HG03432 (cell line): ENCODE results near the gene FLAD1.
"Not testable (repeated sequence)": the region's sequence is repeated elsewhere in the genome, so short reads cannot be mapped to it uniquely, and the experiment has no call there.

Source experiments
- ATAC-seq: cut with Tn5 transposase; IDR thresholded peaks from one replicate; pipeline ENCODE4 v1.9.1; 2021; ENCODE audit warnings: mild to moderate bottlenecking, moderate library complexity; ENCODE audit not compliant: unreplicated experiment

FLAD1 gene

GRCh38 chr1:154967331-154967950, 15.7 kb upstream of the FLAD1 start:
- no peak for ATAC-seq

GRCh38 chr1:154968731-154969130, 14.4 kb upstream of the FLAD1 start:
- no peak for ATAC-seq

DNA sequence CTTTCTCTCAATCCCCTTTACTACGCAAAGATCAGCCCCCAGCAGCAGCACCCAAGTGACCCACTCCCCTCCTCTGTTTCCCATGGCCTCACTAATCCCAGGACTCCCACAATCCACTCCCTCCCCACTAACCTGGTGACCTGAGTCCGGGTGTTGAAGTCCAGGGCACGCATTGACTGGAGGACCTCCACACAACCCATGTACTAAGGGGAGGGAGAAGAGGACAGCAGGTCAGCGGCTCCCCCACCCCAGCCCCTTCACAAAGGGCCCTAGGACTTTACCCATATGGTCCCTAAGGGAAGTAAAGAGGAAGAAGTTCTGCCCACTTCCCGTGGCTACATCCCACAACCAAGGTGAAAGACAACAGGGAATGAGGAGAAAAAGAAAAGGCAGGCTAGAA, 13.9 kb upstream of the FLAD1 start:
- ATAC-seq, result no peak

GRCh38 chr1:154969860-154970452, 13.2 kb upstream of the FLAD1 start:
- no peak for ATAC-seq

DNA sequence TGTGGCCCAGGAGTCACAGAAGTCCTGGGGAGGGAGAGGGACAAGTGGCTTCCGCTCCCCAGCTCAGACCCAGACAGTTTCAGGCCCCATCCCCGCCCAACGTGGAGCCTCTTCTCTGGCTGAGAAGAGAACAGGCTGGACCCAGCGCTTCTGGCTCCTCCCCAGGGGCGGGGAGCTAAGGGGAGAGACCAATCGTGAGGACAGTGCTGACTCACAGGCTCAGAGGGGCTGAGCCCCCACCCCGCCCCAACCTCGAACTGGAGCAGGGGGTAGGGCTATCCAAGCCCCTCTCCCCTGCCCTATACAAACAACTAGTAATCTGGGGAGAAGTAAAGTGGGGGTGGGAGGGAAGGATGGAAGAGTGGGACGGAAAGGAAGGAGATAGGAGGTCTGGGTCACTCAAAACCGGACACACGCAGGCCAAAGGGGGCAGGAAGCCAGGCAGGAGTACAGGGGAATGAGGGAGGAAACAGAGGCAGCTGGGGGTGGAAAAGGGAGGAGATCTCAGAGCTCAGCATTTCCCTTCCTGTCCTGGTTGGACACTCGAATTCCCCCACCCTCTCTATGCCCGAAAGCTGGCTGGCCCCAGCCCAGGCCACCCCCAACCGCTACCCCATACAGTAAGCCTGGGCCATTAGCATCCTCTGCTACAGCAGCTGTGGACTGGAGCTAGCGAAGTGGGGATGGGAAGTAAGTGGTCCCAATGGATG, 12.4 kb upstream of the FLAD1 start, which contains the start of gene SHC1:
SHC1 (minus strand) TSS at position 117 of the 710 bp plus-strand sequence. CDS start 221 bp downstream, outside the sequence.
- no peak for ATAC-seq

DNA sequence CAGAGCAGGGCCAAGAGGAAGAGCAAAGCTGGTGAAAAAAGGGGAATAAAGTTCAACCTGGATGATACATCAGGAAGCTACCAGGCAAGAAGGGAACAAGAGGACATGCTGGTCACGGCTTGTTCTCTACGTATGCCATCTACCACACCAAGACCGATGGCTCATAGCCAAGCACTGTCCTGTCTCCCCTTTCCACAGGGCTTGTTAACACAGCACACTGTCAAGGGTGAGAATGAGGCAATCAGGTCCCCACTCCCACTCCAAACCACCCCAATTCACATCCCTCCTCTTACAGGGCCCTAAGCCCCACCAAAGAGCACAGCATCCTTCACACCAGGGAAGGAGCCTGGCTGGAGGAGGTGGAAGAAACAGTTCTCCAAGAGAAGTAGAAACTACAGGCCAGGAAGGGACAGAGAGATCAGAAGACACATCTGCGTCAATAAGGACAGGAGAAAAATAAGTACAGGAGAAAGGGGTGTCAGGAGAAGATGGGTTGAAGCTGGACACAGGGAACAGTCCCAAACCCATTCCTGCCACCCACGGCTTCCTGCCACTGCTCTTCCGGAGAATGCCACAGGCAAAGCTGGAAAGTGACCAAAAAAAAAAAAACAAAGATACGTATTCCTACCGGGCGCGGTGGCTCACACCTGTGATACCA, 11.7 kb upstream of the FLAD1 start:
- ATAC-seq, result no peak

GRCh38 chr1:154972213-154972516, 11.0 kb upstream of the FLAD1 start:
- ATAC-seq, result no peak

DNA sequence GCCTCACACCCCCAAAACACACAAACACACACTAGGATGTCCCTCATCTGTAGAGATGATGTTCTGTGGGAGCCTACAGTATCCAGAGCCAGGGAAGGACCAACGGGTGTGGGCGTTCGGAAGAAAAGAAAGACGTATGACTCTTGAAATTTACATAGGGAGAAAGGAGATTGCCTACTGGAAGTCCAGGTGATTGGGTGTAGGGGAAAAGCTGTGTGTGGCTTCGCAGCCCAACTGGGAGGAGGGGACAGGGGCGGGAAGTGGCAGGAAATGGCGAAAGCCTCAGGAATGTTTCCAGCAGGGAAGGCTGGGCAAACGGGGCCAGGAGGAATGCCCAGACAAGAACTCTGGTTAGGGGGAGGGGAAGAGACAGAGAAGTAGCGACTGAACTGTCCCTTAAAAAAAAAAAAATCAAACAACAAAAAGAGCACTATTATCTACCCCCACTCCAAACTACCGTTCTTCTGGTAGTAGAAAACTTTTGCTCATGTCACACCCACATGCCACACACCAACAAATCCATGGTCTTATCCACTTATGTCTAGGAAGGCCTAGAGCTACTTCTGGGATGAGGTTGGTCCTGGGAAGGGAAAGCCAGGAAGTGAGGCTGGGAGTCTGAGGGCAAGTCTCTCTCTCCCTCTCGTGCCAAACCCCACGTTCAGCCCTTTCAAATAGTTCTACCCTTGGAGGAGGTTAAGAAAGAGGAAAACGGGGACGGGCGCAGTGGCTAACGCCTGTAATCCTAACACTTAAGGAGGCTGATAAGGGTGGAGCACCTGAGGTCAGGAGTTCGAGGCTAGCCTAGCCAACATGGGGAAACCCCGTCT, 10.4 kb upstream of the FLAD1 start:
- ATAC-seq, result no peak

GRCh38 chr1:154973344-154974101, 9.6 kb upstream of the FLAD1 start:
- peak; percentile 24 for ATAC-seq

GRCh38 chr1:154974102-154974807, 8.9 kb upstream of the FLAD1 start, which contains the start of gene CKS1B:
TSS of gene CKS1B (plus strand) at chr1:154974681. CDS start at chr1:154974746, 65 bp downstream.
- peak; percentile 73 for ATAC-seq

DNA sequence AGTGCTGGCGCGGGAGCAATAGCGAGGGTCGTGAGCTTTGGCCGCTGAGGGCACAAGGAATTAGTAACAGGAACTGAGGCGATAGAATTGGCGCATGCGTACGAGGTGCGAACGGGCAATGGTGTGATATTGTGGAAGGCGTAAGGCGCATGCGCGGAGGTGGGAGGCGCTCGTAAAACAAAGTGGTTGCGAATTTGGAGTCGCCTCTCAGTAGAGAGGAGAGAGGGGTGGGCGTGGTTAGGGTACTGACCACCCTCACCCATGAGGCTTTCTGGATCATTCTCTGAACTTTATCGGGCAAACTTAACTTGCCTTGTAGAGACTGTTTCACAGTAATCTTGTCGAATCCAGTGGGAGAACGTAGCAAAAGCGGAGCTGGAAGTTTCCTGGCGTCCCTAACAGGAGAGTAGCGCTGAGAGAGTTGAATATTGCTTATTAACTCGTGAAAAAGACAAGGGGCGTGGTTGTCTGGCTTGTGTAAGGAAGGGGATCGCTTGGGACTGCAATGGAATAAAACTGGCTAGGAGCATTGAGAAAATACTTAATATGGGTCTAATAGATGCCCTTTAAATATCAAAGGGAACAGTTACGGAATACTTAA, 8.2 kb upstream of the FLAD1 start:
- peak; percentile 47 for ATAC-seq

GRCh38 chr1:154975409-154976059, 7.6 kb upstream of the FLAD1 start:
- no peak for ATAC-seq

DNA sequence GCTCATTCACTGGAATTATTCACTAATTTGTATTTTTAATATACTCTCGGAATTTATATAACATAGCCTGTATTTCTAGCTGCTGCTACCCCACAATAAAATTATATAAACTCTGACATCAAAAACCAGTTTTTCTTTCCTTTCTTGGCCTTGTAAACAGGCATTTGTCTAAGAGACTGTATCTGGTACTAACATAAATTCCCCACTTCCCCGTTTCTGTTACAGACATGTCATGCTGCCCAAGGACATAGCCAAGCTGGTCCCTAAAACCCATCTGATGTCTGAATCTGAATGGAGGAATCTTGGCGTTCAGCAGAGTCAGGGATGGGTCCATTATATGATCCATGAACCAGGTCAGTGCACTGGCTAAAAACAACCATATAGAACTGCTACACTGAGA, 5.4 kb upstream of the FLAD1 start:
- ATAC-seq, result not testable (repeated sequence)

GRCh38 chr1:154978360-154978759, 4.8 kb upstream of the FLAD1 start:
- no peak for ATAC-seq

GRCh38 chr1:154982341-154982740, 803 bp upstream of the FLAD1 start:
- ATAC-seq, result no peak

DNA sequence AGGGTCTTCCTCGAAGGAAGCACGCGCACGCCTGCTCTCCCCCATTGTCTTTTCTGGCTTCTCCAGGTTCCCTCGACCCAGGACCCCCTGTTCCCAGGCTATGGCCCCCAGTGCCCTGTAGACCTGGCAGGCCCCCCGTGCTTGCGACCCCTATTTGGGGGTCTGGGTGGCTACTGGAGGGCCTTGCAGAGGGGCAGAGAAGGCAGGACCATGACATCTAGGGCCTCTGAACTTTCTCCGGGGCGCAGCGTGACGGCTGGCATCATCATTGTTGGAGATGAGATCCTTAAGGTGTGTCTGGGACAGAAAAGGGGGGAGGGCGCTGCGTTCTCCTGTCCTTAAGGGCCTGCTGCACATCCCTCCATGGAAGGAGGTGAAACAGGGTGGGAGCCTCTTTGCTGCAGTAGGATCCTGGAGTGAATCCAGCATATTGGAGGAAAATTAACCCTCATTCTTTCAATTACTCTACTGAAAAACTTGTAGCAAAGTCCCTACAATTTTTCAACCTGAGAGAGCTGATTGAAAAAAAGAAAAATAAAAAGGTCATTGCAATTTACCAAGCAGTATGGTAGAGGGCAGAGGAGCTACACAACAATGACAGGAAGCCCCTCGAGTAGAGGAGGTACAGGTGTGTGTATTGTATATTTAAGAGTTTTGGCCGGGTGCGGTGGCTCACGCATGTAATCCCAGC, 777 bp downstream of the FLAD1 start:
- ATAC-seq, result no peak

DNA sequence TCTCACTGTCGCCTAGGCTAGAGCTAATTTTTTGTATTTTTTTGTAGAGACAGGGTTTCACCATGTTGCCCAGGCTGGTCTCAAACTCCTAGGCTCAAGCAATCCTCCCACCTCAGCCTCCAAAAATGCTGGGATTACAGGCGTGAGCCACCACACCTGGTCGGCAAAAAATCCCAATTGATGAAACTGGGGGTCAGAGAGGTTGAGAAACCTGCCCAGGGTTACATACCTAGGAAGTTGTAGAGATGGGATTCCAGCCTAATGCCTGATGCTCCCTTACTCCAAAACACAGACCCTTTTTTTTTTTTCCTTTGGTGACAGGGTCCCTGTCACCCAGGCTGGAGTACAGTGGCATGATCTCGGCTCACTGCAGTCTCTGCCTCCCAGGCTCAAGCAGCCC, 3.6 kb downstream of the FLAD1 start:
- ATAC-seq, result not testable (repeated sequence)

GRCh38 chr1:154987326-154987725, 4.2 kb downstream of the FLAD1 start:
- ATAC-seq, result no peak
